HFF-Myc (cell line): ENCODE data around the gene NBEA.

ENCODE experiments used
- DNase-seq: peaks from one replicate; pipeline ENCODE4 v3.0.0-alpha.2; 2011; ENCODE audit warnings: low read depth; ENCODE audit errors: extremely low read depth
- H3K4me3 ChIP-seq: replicated peaks from 2 replicates; pipeline ENCODE4 v1.5.1; 2011; ENCODE audit warnings: low read depth, mild to moderate bottlenecking, control low read depth, low read length
- CTCF ChIP-seq: IDR thresholded peaks from 2 replicates; pipeline ENCODE4 v1.5.1; 2012; ENCODE audit warnings: mild to moderate bottlenecking, low read depth, low read length, control low read depth; ENCODE audit errors: missing control alignments

NBEA gene

GRCh38 chr13:34941835-34942731, at the start of gene NBEA:
Gene NBEA (plus strand): TSS chr13:34942270. CDS start chr13:34942821, 551 bp downstream.
- peak; percentile 21 for DNase-seq
- TF ChIP-seq CTCF: peak; percentile 4
- peak within 1 kb of the TSS; percentile 64 for H3K4me3 ChIP-seq

GRCh38 chr13:34894756-34895155, 47.3 kb upstream of the NBEA start:
- DNase-seq: no peak
- no peak for TF ChIP-seq CTCF
- no peak overlapping the region for H3K4me3 ChIP-seq

- DNase-seq: no peak
- no peak for TF ChIP-seq CTCF
These were observed 44.9 kb upstream of the NBEA start for GRCh38 chr13:34897220-34897619.

GRCh38 chr13:34899888-34900287, 42.2 kb upstream of the NBEA start:
- DNase-seq: no peak
- no peak overlapping the region for H3K4me3 ChIP-seq
- TF ChIP-seq CTCF: no peak

More at GRCh38 chr13:34897220-34897619, 44.9 kb upstream of the NBEA start:
- H3K4me3 ChIP-seq: no peak overlapping the region

GRCh38 chr13:34900288-34900739, 41.8 kb upstream of the NBEA start:
- DNase-seq: no peak
- H3K4me3 ChIP-seq: no peak overlapping the region
- no peak for TF ChIP-seq CTCF

GRCh38 chr13:34901572-34901971, 40.5 kb upstream of the NBEA start:
- no peak overlapping the region for H3K4me3 ChIP-seq
- TF ChIP-seq CTCF: no peak
- DNase-seq: no peak
